Ovary (tissue), 9 donors: ENCODE results near the gene GOLGA2. TPM values are rescaled to one million over a fixed set of nuclear protein-coding genes. Genes with fewer than 3 reads are reported as not detected.

Experiments
- DNase-seq, 5 donors: peaks; one replicate each; pipeline ENCODE4 v3.0.0-alpha.2; 2019 to 2020
- H3K27ac ChIP-seq, 2 donors: fragments of 200-600 bp; one replicate each; pipeline versions ENCODE4 v1.5.1 to v1.8.0; 2019 to 2022
- H3K27me3 ChIP-seq: fragments of 200-600 bp; one replicate; pipeline ENCODE4 v1.8.0; 2022
- H3K36me3 ChIP-seq: fragments of 200-600 bp; sonication (generic); one replicate; pipeline ENCODE4 v1.5.1; 2019
- H3K4me1 ChIP-seq: one replicate; pipeline ENCODE4 v1.8.1; 2013; ENCODE audit warnings: mild to moderate bottlenecking, moderate library complexity; ENCODE audit not compliant: insufficient read depth
- H3K4me3 ChIP-seq: fragments of 200-600 bp; sonication (generic); one replicate; pipeline ENCODE4 v1.5.1; 2017
- H3K9me3 ChIP-seq, 2 donors: fragments of 200-600 bp in 1 of 2; sonication (generic) in 1 of 2; one replicate each; pipeline versions ENCODE4 v1.5.1 to v1.8.1; 2013 to 2019; ENCODE audit warnings: mild to moderate bottlenecking in 1 of 2, moderate library complexity in 1 of 2
- CTCF ChIP-seq, 3 donors: fragments of 450-650 bp in 2 of 3; fragments of 200-600 bp in 1 of 3; IDR thresholded peaks; one replicate each; pipeline versions ENCODE4 v1.5.1 to v1.8.0; 2016 to 2022; ENCODE audit warnings: antibody characterized with exemption in 3 of 3, mild to moderate bottlenecking in 1 of 3
- EP300 ChIP-seq: sonication (generic); formaldehyde crosslinking; IDR thresholded peaks from one replicate; pipeline ENCODE4 v1.6.1; 2017; ENCODE audit warnings: antibody characterized with exemption
- POLR2A ChIP-seq: fragments of 450-650 bp; IDR thresholded peaks from one replicate; pipeline ENCODE4 v1.6.1; 2017; ENCODE audit warnings: antibody characterized with exemption, mild to moderate bottlenecking, moderate library complexity
- WGBS, 3 donors: extraction: QIAGEN DNeasy Blood & Tissue Kit in 1 of 3; methylation state at CpG; one replicate each; pipeline versions ENCODE4 v1.1.5 to v1.1.7; 2013 to 2017; 5-methylcytosine and 5-hydroxymethylcytosine counted together
- intact Hi-C, 4 donors: fragments of 100-400 bp; cut with DNase I; formaldehyde crosslinking; loops; one replicate each; pipeline versions ENCODE4 v1.11.0 to v1.15.1; 2022 to 2023
- polyA plus RNA-seq, 2 donors: library from polyadenylated mRNA; stranded (reverse); fragments of 200-250 nt in 1 of 2; fragments of 350-450 nt in 1 of 2; fragmentation: Illumina TruSeq in 1 of 2; extraction: RNeasy Lipid Tissue Mini Kit (QIAGEN cat#74804) in 1 of 2; gene quantifications; one replicate each; pipeline ENCODE4 v1.2.3, GENCODE V29; 2013 to 2014
- total RNA-seq, 7 donors: library from RNA; depleted of rRNA in 2 of 7; stranded (reverse); fragments of >200 nt in 2 of 7; fragmentation: NEBNext Ultra II Directional in 3 of 7; extraction: Animal tissue kit (Norgen Biotek cat#: 25700) in 3 of 7; gene quantifications; one replicate each; pipeline versions ENCODE4 v1.1.0 to v1.2.4, GENCODE V29; 2016 to 2023
- donor health status: DM: no; HTN: no; CAD: no; lungs with moderate emphysema.
- donor health status: DM: no; HTN: no; CAD: no.
- donor health status: Bipolar disorder and iron deficiency.
- donor health status: DM: yes; HTN: yes; CAD: no.
- donor health status: DM: no; HTN: no; CAD: no.
- donor health status: DM: yes; HTN: yes; CAD: no.

GOLGA2 gene
- total and polyA plus RNA-seq, 9 donors: 53.2 to 117 (median 107) TPM

- H3K27ac ChIP-seq: no peak overlapping the region
Measured at GRCh38 chr9:128317629-128318028, 41.8 kb upstream of the GOLGA2 start.

GRCh38 chr9:128316421-128316820 lies 40.6 kb upstream of the GOLGA2 start:
- no peak for DNase-seq
- Histone ChIP-seq H3K27me3 (no peaks in the 10 kb centered on the region), H3K36me3 (no peaks in the 10 kb centered on the region), H3K9me3 (no peaks in the 10 kb centered on the region), H3K27ac (no peak overlapping the region), H3K4me3 (no peak overlapping the region), H3K4me1 (peaks cover 2% of the 10 kb centered on the region)
- 75 to 77% (median 77%) methylated on average over 9 of the region's 9 CpGs for WGBS, 3 donors
- intact Hi-C loops: no loop called here
- TF ChIP-seq CTCF (IDR thresholded peaks at IDR 0.05) (no peak), EP300 (no peak), POLR2A (no peak)

More at GRCh38 chr9:128317629-128318028, 41.8 kb upstream of the GOLGA2 start:
- intact Hi-C loops: no loop called here
- no peaks in the 10 kb centered on the region for H3K27me3 ChIP-seq
- no peak overlapping the region for H3K4me3 ChIP-seq
- peaks cover 3% of the 10 kb centered on the region for H3K4me1 ChIP-seq
- TF ChIP-seq CTCF (IDR thresholded peaks at IDR 0.05): no peak
- TF ChIP-seq EP300: no peak
- TF ChIP-seq POLR2A: no peak
- H3K36me3 ChIP-seq: no peaks in the 10 kb centered on the region
- WGBS, 3 donors: 80 to 90% (median 84%) methylated on average over 2 of the region's 2 CpGs
- DNase-seq: no peak
- no peaks in the 10 kb centered on the region for H3K9me3 ChIP-seq

- Histone ChIP-seq H3K9me3 (no peaks in the 10 kb centered on the region), H3K27ac (no peak overlapping the region), H3K27me3 (no peaks in the 10 kb centered on the region), H3K4me1 (no peaks in the 10 kb centered on the region), H3K4me3 (no peak overlapping the region), H3K36me3 (no peaks in the 10 kb centered on the region)
- TF ChIP-seq CTCF (IDR thresholded peaks at IDR 0.05): no peak
- no peak for TF ChIP-seq POLR2A
- no peak for TF ChIP-seq EP300
- 89 to 93% (median 90%) methylated on average over 4 of the region's 4 CpGs for WGBS, 3 donors
- intact Hi-C loops: no loop called here
- DNase-seq: no peak
Measured at GRCh38 chr9:128314697-128315096, 38.9 kb upstream of the GOLGA2 start.

GRCh38 chr9:128310461-128310860 lies 34.7 kb upstream of the GOLGA2 start:
- Histone ChIP-seq H3K9me3 (no peaks in the 10 kb centered on the region), H3K36me3 (no peaks in the 10 kb centered on the region), H3K27ac (no peak overlapping the region), H3K4me1 (no peaks in the 10 kb centered on the region), H3K27me3 (no peaks in the 10 kb centered on the region), H3K4me3 (no peak overlapping the region)
- no peak for DNase-seq
- intact Hi-C loops: no loop called here
- TF ChIP-seq CTCF (IDR thresholded peaks at IDR 0.05) (no peak), POLR2A (no peak), EP300 (no peak)
- WGBS, 3 donors: 80 to 88% (median 87%) methylated on average over 10 of the region's 10 CpGs
